Myocyte (in vitro differentiated cells): ENCODE measurements around the gene NXF2. TPM values are rescaled to one million over a fixed set of nuclear protein-coding genes. Genes with fewer than 3 reads are reported as not detected.
"Not testable (repeated sequence)": the region's sequence is repeated elsewhere in the genome, so short reads cannot be mapped to it uniquely, and the experiment has no call there.

ENCODE experiments used
- DNase-seq: peaks from one replicate; pipeline ENCODE4 v3.0.0-alpha.2; 2012; ENCODE audit warnings: low read depth
- polyA plus RNA-seq: library from polyadenylated mRNA; unstranded; fragments of >200 nt; gene quantifications from one replicate; pipeline ENCODE4 v1.2.1, GENCODE V29; 2012; ENCODE audit warnings: missing spikeins
- total RNA-seq: library from RNA; depleted of rRNA; stranded (reverse); fragments of >200 nt; gene quantifications from 2 replicates; pipeline ENCODE4 v1.2.3, GENCODE V29; 2014

The NXF2 gene
- total RNA-seq = not detected in 2 replicates
- polyA plus RNA-seq = not detected

- not testable (repeated sequence) for DNase-seq
These were observed at the start of gene NXF2 for GRCh38 chrX:102246893-102247292. TSS of gene NXF2 (plus strand) at chrX:102247167. CDS start at chrX:102307079, 59,912 bp downstream.

DNA sequence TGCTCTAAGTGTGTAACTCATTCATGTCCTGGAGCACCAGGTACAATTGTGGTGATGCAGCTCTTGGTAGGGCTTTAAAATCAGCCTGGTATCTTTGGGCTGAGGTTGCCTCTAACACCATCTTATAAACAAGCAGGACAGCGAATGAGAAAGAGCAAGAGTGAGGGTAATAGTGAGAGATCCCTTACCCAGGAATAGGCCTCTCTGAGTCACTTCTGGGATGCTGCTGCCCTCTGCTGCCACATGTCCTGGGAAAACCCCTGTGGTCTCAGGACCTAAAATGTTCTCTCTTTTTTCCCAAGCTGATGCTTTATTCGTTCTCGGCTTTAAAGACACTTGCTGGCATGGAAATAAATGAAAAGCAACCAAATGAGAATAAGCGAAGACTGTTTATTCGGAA is 39.0 kb upstream of the NXF2 start:
- DNase-seq = not testable (repeated sequence)

DNA sequence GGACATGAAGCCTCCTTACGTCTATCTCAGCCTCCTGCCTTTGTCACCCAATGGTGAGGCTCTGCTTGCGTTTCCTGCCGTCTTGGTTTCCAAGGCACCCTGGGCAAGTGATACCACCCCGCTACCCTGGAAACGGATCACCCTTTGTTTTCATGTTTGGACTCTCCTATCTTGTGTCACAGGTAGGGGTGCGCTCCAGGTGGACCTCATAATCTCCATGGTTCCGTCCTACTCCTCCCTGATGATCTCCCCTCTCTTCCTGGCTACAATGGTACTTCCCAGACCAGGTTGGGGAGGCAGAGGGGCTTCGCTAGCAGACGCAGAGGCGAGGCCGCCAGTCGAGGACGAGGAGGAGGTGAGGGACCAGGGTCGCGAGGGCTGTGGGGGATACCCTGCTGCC is 32.0 kb upstream of the NXF2 start, which contains the start of gene TCP11X1:
Gene TCP11X1 (plus strand): TSS at position 316 of the 400 bp plus-strand sequence.
- DNase-seq = not testable (repeated sequence)

DNA sequence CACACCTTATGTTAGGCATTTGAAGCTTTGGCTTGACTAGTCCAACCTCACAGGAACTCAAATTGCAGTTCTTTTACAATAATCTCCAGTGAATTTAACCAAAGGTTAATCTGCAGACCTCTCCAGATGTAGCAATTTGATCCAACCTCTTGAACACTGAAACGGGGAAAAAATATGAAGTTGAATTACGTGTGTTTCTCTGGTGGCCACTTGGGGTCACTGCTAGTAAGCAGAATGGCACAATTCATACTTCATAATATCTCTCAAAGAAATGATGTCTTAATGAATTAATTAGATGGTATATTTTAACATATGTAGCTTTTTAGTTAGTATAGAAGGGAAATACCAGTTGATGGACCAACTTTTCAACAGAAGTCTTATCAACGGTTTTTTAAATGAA is 30.5 kb upstream of the NXF2 start:
- DNase-seq = not testable (repeated sequence)

GRCh38 chrX:102235678-102236077 is 11.3 kb upstream of the NXF2 start:
- DNase-seq = not testable (repeated sequence)

DNA sequence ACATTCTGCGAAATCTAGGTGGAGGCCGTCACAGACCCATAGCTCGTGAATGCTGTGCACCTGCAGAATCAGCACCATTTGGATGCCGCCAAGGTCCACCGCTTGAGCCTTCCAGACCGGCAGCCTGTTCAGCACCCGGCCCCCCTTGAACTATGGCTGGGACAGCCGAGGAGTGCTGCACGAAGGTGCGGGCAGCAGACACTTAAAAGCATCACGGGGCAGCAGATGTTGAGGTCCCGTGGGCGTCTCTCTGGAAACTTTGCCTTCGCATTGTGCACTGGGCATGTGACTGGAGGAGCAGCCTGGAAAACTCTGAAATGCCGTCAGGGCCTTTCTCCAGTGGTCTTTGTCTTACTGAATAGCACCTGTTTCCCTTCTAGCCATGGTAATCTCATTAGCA is 6.7 kb upstream of the NXF2 start:
- not testable (repeated sequence) for DNase-seq

GRCh38 chrX:102272231-102272630 is 25.3 kb downstream of the NXF2 start:
- DNase-seq = not testable (repeated sequence)

DNA sequence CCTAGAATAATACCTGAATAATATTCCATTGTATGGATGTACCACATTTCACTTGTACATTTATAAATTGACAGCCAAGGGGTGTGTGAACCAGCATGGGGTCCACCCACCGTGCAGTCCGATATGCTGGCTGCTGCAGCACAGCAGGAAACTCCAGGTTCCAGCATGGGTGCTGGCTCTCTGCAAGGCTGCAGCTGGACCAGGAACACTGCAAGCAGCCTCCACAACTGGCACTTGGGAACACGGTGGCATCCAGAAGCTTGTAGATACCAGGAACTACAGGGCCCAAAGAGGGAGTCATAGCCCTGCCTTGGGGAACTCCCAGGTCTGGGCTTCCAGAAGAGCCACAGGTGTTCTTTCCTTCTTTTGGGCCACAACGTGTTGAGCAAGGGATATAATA is 91.2 kb downstream of the NXF2 start:
- DNase-seq = no peak

DNA sequence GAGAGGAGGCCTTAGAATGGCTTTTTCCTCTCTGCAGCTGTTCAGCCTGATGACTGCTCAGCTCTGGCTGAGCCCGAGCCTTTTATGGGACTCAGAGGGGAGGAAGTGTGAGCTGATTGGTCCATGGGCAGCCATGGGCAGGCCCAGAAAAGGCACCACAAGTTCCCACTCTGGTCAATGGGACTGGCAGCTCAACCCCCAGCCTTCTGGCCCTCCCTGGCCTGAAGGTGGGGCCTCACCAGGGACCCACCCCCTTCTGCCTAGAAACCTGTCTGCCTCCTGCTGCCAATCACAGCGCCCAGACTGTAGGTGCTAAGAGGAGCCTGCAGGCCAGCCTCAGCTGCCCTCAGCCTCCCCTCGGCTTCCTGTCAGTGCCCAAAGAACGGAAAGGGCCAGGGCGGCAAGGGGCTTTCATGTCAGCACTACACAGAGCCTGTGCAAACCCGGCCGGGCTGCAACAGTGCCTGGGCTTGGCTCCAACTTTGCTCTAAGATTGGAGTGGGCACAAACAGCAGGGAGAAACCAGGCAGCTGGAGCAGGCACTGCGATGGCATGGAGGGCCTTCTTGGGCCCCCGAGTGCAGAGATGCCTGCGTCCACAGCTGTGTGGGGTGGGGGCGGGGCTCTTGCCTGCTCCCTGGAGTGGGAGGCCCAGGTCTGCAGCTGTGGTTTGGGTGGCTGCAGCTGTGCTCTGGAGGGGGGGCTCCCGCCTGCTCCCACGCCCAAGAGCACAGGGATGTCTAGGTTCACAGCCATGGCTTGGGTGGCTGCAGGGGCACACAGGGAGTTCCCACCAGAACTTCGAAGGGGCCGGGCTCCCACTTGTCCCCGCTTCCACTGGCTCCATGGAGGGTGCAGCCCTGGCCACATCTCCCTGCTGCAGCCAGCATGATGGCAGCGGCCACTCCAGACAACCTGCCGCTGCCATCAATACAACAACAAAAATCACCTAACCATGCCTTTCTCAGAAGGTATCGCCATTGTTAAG is 92.6 kb downstream of the NXF2 start:
- peak; percentile 4 for DNase-seq

- peak; percentile 3 for DNase-seq
These were observed 94.9 kb downstream of the NXF2 start for GRCh38 chrX:102341867-102342266.

DNA sequence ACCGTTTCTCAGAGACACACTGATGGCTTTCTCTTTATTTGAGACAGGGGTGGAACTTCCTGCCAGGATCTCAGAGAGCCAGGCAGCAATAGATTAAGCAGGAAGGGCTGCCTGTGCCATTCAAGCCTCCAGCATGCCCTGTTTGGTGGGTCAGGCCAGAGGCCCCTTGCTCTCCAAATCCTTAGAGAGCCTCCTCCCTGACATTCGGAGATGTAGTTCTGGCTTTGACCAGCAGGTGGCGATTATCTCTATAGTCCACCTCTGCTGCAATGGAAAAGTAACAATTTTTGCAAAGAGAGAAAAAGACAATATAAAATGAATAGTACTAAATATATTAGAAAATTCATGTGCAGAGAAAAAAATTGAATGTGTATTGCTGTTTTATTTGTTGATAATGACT is 98.9 kb downstream of the NXF2 start:
- peak; percentile 54 for DNase-seq

Other genes with a start within 250 kb of the NXF2 start
- not detected in 2 replicates for gene TCEAL2, start 121.5 kb upstream of the NXF2 start, total RNA-seq
- not detected in 2 replicates for gene TCEAL6, start 104.7 kb upstream of the NXF2 start, total RNA-seq
- gene BEX5, start 91.2 kb upstream of the NXF2 start, total RNA-seq = not detected in 2 replicates
- not detected in 2 replicates for gene TCP11X1, start 31.9 kb upstream of the NXF2 start, total RNA-seq
- gene NXF2B, start 192.8 kb downstream of the NXF2 start, total RNA-seq = not detected in 2 replicates
- gene TCP11X2, start 224.6 kb downstream of the NXF2 start, total RNA-seq = not detected in 2 replicates